ENCODE results near the gene EXD1. TPM values are rescaled to one million over a fixed set of nuclear protein-coding genes. Genes with fewer than 3 reads are reported as not detected.
"Not testable (repeated sequence)": the region's sequence is repeated elsewhere in the genome, so short reads cannot be mapped to it uniquely, and the experiment has no call there.

Gene EXD1
- total RNA-seq, 4 donors from 2014 or later: not detected

- Histone ChIP-seq H3K27ac (no peak overlapping the region), H3K27me3 (no peaks in the 10 kb centered on the region), H3K4me3 (no peak overlapping the region), H3K36me3 (peaks cover 0 to 84% of the 10 kb centered on the region in 2 donors), H3K9me3 (no peaks in the 10 kb centered on the region), H3K4me1 (no peaks in the 10 kb centered on the region)
- 94 to 100% methylated on average over 2 of the region's 2 CpGs for WGBS, 2 donors (ENCODE audit: low coverage in 1 of 2)
- TF ChIP-seq CTCF (IDR thresholded peaks at IDR 0.05) (no peak), POLR2AphosphoS5 (IDR thresholded peaks at IDR 0.05) (no peak), POLR2A (IDR thresholded peaks at IDR 0.05) (no peak), EP300 (IDR thresholded peaks at IDR 0.05) (no peak)
- no peak for ATAC-seq
These were observed 39.3 kb upstream of the EXD1 start for GRCh38 chr15:41269887-41270286.

DNA sequence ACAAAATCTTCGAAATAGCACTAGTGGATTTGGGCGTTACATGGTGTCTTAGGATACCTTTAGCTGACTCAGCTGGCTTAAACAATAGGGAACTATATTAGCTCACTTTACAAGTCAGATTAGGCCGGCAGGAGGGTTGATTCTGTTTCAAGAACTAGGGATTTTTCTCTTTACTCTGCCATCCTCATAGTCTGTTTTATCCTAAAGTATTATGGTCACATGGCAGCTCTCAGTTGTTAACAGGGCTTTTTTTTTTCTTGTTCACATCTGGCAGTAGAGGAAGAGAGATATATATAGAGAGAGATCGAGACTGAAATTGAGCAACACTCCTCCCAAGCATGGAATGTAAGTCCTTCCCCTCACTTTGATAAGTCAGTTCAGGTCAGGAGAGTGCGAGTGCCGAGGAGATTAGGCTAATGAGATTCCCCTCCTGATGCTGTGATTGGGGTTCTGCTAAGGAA is 33.4 kb upstream of the EXD1 start:
- peaks cover 0 to 79% of the 10 kb centered on the region in 2 donors for H3K36me3 ChIP-seq
- no peaks in the 10 kb centered on the region for H3K4me1 ChIP-seq
- no peak for ATAC-seq
- no peak overlapping the region for H3K27ac ChIP-seq
- H3K4me3 ChIP-seq: no peak overlapping the region
- TF ChIP-seq POLR2A (IDR thresholded peaks at IDR 0.05): no peak
- TF ChIP-seq CTCF (IDR thresholded peaks at IDR 0.05): no peak
- no peak for TF ChIP-seq POLR2AphosphoS5 (IDR thresholded peaks at IDR 0.05)
- no peak for TF ChIP-seq EP300 (IDR thresholded peaks at IDR 0.05)
- WGBS, 2 donors (ENCODE audit: low coverage in 1 of 2): 79 to 82% methylated on average over 5 to 6 of the region's 6 CpGs
- H3K9me3 ChIP-seq: no peaks in the 10 kb centered on the region
- H3K27me3 ChIP-seq: no peaks in the 10 kb centered on the region

DNA sequence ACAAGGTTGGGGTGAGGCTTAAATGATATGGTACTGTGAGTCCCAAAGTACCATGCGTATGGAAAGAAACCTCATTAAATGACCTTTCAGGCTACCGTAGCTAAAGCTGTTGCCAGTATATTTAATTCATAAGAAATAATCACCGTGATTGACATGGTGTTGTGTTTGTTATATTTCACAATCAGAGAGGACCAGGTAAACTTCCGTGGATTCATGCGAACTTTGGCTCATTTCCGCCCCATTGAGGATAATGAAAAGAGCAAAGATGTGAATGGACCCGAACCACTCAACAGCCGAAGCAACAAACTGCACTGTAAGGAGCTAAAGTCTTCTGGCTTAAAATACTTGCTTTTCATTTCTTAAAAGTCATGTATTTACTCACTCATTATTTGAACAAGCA is 32.0 kb upstream of the EXD1 start:
- no peaks in the 10 kb centered on the region for H3K27me3 ChIP-seq
- H3K4me3 ChIP-seq: no peak overlapping the region
- no peak for ATAC-seq
- 93 to 98% methylated on average over 8 of the region's 8 CpGs for WGBS, 2 donors (ENCODE audit: low coverage in 1 of 2)
- H3K9me3 ChIP-seq: no peaks in the 10 kb centered on the region
- H3K36me3 ChIP-seq: peaks cover 0 to 86% of the 10 kb centered on the region in 2 donors
- H3K27ac ChIP-seq: no peak overlapping the region
- no peaks in the 10 kb centered on the region for H3K4me1 ChIP-seq
- TF ChIP-seq POLR2AphosphoS5 (IDR thresholded peaks at IDR 0.05) (no peak), EP300 (IDR thresholded peaks at IDR 0.05) (no peak), CTCF (IDR thresholded peaks at IDR 0.05) (no peak), POLR2A (IDR thresholded peaks at IDR 0.05) (no peak)

GRCh38 chr15:41260924-41261323 is 30.4 kb upstream of the EXD1 start:
- H3K4me3 ChIP-seq, H3K27ac ChIP-seq, H3K4me1 ChIP-seq, H3K27me3 ChIP-seq, ATAC-seq, H3K9me3 ChIP-seq: not testable (repeated sequence)
- H3K36me3 ChIP-seq: peaks cover 0 to 79% of the 10 kb centered on the region in 2 donors
- 94 to 100% methylated on average over 2 to 7 of the region's 7 CpGs for WGBS, 2 donors (ENCODE audit: low coverage in 1 of 2)

GRCh38 chr15:41259546-41260189 is 29.1 kb upstream of the EXD1 start:
- no peak for ATAC-seq
- no peak overlapping the region for H3K27ac ChIP-seq
- H3K27me3 ChIP-seq: no peaks in the 10 kb centered on the region
- H3K4me3 ChIP-seq: no peak overlapping the region
- TF ChIP-seq POLR2AphosphoS5 (IDR thresholded peaks at IDR 0.05) (no peak), EP300 (IDR thresholded peaks at IDR 0.05) (no peak), CTCF (IDR thresholded peaks at IDR 0.05) (no peak), POLR2A (IDR thresholded peaks at IDR 0.05) (no peak)
- H3K9me3 ChIP-seq: no peaks in the 10 kb centered on the region
- no peaks in the 10 kb centered on the region for H3K4me1 ChIP-seq
- WGBS, 2 donors (ENCODE audit: low coverage in 1 of 2): 74% methylated on average over 9 of the region's 12 CpGs; no CpG with 5 or more reads in 1 of the 2 donors
- H3K36me3 ChIP-seq: peaks cover 0 to 72% of the 10 kb centered on the region in 2 donors
